ENCODE data around the gene CAPG.

The CAPG gene

GRCh38 chr2:85354286-85355072, 55.7 kb downstream of the CAPG start, which contains the start of the genes ELMOD3 and RETSAT:
Gene ELMOD3 (plus strand): TSS chr2:85354769. CDS start chr2:85357199, 2,430 bp downstream.
Gene RETSAT (minus strand): TSS chr2:85354528. CDS start chr2:85354507, 21 bp downstream.
- peak; percentile 26 for DNase-seq

- DNase-seq, result no peak
Measured at GRCh38 chr2:85353876-85354285, 56.3 kb downstream of the CAPG start.

GRCh38 chr2:85347599-85347998, 62.6 kb downstream of the CAPG start:
- DNase-seq, result no peak
